ENCODE data around the gene EGFL7. TPM values are rescaled to one million over a fixed set of nuclear protein-coding genes. Genes with fewer than 3 reads are reported as not detected.

The EGFL7 gene
- total and polyA plus RNA-seq, 10 of the 15 experiments (the other 5 are each of a cell fraction or from before 2014, with no cell fraction given) = 0.06 to 0.46 (median 0.19) TPM; not detected in 5

GRCh38 chr9:136675477-136676296, 13.0 kb downstream of the EGFL7 start:
- CTCF ChIA-PET = no interaction called here
- H3K9ac ChIP-seq (ENCODE audit: control insufficient read depth, insufficient read depth, low read length) = no peak overlapping the region
- H3K4me3 ChIP-seq = no peak overlapping the region
- no peaks in the 10 kb centered on the region for H3K4me1 ChIP-seq (ENCODE audit: control insufficient read depth, insufficient read depth, low read length)
- WGBS (ENCODE audit: insufficient coverage, insufficient replicate concordance, low lambda C conversion rate, missing lambda C conversion rate) = 74% methylated on average over 14 of the region's 16 CpGs
- DNase-seq (ENCODE audit: low read depth, low spot score) (no peak), FAIRE-seq (no peak), ATAC-seq (no peak)
- no peaks in the 10 kb centered on the region for H4K20me1 ChIP-seq (ENCODE audit: control insufficient read depth, insufficient read depth)
- POLR2A ChIA-PET = no interaction called here
- no peaks in the 10 kb centered on the region for H3K79me2 ChIP-seq (ENCODE audit: control insufficient read depth, insufficient read depth, low read length)
- in situ Hi-C loops (cut with MboI) = no loop called here
- H3K36me3 ChIP-seq (ENCODE audit: control insufficient read depth in 2 of 2, insufficient read depth in 2 of 2, low read length in 1 of 2) = no peaks in the 10 kb centered on the region; a peak in 1 of 4 replicates
- no peak for TF ChIP-seq RELB (IDR thresholded peaks at IDR 0.05; ENCODE audit: low read depth)
- no peak for TF ChIP-seq PBX3 (IDR thresholded peaks at IDR 0.05; ENCODE audit: insufficient replicate concordance, low read depth, low read length)
- no peak for TF ChIP-seq JUND (IDR thresholded peaks at IDR 0.05; ENCODE audit: low read depth, low read length)
- no peak for TF ChIP-seq MLLT1 (IDR thresholded peaks at IDR 0.05)
- TF ChIP-seq NR2C1 (IDR thresholded peaks at IDR 0.05) = no peak
- no peak for TF ChIP-seq TARDBP (IDR thresholded peaks at IDR 0.05; ENCODE audit: borderline replicate concordance)
- no peak for TF ChIP-seq TCF7 (IDR thresholded peaks at IDR 0.05; ENCODE audit: borderline replicate concordance)
- no peaks in the 10 kb centered on the region for H3K27me3 ChIP-seq (replicated peaks in 1 of 2; ENCODE audit: control insufficient read depth in 2 of 2, insufficient read depth in 2 of 2, low read length in 1 of 2)
- no peaks in the 10 kb centered on the region for H3K9me3 ChIP-seq (replicated peaks; ENCODE audit: control insufficient read depth, insufficient read depth, low read length)
- no peak overlapping the region for H3K4me2 ChIP-seq (ENCODE audit: control insufficient read depth, insufficient read depth)
- no peak overlapping the region for H3K27ac ChIP-seq (ENCODE audit: control insufficient read depth, insufficient read depth)
- intact Hi-C loops (cut with micrococcal nuclease; ENCODE audit: unreplicated experiment) = no loop called here
- SMC1A ChIA-PET (ENCODE audit: uncharacterized antibody, unreplicated experiment) = interaction anchor here (1.0 kb wide), 1 partner anchor 54 kb away, joined by 3 read pairs; no protein-coding TSS in a partner anchor
- BruUV-seq (replicated peaks) = no TSS peak
- H2AFZ ChIP-seq (ENCODE audit: control insufficient read depth, low read depth, low read length) = no peak overlapping the region
- RAD21 ChIA-PET (ENCODE audit: unreplicated experiment) = interaction anchor here (0.9 kb wide), 1 partner anchor 188 kb away, joined by 4 read pairs; no protein-coding TSS in a partner anchor

All from GM12878 (cell line).